GM19467 (cell line): ENCODE results near the gene HCAR3.
"Not testable (repeated sequence)": the region's sequence is repeated elsewhere in the genome, so short reads cannot be mapped to it uniquely, and the experiment has no call there.

Experiments used
- ATAC-seq: cut with Tn5 transposase; IDR thresholded peaks from one replicate; pipeline ENCODE4 v1.9.1; 2021; ENCODE audit warnings: mild to moderate bottlenecking, moderate library complexity; ENCODE audit not compliant: unreplicated experiment

The HCAR3 gene

DNA sequence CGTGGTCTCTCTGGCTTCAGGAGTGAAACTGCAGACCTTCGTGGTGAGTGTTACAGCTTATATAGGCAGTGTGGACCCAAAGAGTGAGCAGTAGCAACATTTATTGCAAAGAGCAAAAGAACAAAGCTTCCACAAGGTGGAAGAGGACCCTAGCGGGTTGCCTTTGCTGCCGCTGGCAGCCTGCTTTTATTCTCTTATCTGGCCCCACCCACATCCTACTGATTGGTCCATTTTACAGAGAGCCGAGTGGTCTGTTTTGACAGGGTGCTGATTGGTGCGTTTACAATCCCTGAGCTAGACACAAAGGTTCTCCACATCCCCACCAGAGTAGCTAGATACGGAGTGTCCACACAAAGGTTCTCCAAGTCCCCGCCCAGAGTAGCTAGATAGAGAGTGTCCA lies 40.6 kb downstream of the HCAR3 start:
- not testable (repeated sequence) for ATAC-seq

DNA sequence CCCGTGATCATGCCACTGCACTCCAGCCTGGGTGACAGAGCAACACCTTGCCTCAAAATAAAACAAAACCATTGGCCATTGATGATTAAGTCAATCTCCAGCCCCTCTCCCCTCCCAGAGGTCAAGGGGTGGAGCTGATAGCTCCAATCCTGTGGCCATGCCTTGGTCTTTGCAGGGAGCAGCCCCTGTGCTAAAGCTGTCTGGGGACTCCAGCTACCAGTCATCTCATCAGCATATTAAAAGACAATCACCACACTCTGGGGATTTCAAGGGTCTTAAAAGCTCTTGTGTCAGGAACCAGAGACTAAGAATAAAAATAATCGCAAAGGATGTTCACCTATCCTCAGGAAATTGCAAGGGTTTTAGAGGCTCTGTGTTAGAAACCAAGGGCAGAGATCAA lies 44.1 kb downstream of the HCAR3 start:
- ATAC-seq = no peak

DNA sequence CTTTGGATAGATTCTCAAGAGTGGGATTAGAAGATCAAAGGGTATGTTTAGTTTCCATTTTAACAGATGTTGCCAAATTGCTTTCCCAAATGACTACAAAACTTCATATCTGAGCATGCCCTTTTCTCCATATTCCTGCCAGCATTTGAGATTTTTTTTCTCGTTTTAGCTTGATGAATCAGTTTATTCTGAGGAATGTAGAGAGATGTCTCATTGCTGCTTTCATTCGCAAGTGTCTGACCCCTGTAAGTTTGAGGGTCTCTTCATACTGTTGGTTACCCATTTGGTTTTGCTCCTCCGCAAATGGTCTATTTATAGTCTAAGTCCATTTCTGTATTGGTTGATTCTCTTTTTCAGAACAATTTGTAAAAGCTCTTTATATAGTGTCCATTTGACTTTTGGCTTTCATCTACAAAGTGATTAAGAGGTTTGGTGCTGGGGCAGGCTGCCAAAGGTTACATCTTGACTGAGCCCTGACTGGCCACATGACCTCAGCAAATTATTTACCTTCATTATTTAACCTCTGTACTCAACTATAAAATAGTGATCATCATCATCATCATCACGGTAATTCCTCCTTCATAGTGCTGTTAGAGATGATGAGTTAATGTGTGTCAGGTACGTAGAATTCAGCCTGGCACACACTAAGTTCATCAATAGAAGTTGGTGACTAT lies 47.1 kb downstream of the HCAR3 start:
- ATAC-seq = no peak

DNA sequence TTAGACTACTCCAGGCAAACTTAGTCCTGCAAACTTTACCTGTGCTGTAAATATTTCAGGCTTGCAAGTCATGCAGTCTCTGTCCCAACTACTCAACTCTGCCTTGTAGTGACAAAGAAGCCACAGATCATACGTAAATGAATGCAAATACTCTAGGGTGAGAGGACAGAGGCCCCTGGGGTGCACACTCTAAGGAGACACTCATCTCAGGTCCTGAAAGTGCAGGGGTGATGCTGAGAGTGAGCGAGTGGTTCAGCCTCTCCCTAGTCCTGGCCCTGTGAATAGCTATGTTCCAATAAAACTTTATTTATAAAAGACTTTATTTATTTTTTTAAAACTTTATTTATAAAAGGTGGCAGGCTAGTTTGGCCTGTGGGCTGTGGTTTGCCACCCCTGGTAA lies 48.3 kb downstream of the HCAR3 start:
- no peak for ATAC-seq

DNA sequence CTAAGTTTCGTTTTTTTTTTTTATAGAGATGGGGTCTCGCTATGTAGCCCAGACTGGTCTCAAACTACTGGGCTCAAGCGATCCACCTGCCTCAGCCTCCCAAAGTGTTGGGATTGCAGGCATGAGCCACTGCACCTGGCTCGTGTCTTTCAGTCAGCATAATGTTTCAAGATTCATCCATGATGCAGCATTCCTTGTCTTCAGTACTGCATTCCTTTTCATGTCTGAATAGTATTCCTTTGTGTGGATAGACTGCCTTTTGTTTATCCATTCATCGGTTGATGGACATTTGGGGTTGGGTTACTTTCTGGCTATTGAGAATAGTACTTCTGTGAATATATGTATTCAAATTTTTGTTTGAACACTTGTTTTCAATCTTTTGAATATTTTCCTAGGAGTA lies 50.9 kb downstream of the HCAR3 start:
- no peak for ATAC-seq

DNA sequence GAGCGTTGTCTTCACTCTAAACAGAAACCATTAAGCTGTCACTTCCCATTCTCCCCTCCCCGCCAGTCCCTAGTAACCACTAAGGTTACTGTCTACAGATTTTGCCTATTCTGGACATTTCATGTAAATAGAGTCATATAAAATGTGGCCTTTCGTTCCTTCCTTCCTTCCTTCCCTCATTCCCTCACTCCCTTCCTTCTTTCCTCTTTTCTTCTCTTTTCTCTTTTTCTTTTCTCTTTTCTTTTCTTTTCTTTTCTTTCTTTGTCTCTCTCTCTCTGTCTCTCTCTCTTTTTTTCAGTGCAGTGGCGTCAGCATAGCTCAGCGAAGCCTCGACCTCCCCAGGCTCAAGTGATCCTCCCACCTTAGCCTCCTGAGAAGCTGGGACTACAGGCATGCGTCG lies 51.3 kb downstream of the HCAR3 start:
- no peak for ATAC-seq
